DMS79 (cell line): ENCODE measurements around the gene GPX2.
"Not testable (repeated sequence)": the region's sequence is repeated elsewhere in the genome, so short reads cannot be mapped to it uniquely, and the experiment has no call there.

Experiments
- DNase-seq: peaks from one replicate; lab custom pipeline; 2025; lab: John Stamatoyannopoulos, UW

GPX2 gene

DNA sequence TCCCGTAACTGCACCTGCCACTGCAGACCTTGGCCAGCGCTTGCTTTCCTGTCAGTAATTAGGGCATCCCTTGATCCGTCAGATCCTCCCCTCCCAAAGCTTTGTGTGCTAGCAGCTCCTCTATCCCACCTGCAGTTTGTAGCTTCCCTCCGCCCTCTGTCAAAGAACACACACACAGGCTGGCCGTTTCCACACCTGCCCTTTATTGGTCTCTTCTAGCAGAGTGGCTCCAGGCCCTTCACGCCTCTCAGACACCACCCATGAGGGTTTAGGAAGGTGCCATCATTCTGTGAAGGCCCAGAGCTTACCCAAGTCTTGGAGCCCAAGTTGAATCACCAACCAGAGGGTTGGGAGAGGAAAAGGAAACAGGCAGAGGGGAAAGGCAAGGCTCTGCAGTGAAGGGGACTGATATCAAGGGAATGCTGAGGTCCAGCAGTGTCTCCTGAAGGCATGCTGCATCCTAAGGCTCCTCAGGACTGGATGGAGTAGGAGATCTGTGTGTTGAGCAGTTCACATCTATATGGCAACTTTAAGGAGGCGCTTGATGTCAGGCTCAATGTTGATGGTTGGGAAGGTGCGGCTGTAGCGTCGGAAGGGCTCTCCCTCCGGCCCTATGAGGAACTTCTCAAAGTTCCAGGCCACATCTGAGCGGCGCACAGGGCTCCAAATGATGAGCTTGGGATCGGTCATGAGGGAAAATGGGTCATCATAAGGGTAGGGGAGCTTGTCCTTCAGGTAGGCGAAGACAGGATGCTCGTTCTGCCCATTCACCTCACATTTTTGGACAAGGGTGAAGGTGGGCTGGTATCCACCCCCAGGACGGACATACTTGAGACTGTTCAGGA lies 3.4 kb downstream of the GPX2 start:
- DNase-seq, result no peak

GRCh38 chr14:64937821-64938193 lies 4.7 kb downstream of the GPX2 start:
- no peak for DNase-seq

DNA sequence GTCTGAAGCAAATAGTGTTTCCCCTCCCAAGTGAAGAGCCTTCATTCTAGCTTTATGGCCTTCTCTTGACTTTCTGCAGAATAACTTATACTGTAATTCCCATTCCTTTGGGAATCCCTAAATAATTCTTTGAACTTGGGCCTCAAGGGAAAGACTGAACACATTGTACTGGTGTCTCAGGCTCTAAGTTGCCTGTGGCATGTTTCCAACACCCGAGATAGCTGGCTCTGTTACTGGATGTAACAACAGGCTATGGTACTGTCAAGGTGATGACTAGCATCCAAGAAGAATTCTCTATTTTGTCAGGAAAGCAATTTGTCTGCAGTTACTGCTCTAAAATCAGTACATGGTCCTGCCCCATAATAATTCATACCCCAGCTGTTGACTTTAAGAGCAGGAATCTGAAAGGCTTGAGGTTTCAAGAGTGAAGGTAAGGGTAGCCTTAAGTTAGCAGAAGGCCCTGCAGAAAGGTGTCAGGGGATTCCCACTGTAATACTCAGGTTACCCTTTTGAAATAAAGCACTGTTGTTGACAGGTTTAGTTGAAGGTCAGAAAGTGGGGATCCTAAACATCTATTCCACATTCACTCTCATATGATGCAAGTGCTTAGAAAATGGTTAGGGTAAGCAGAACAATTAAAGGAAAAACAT lies 5.2 kb downstream of the GPX2 start:
- no peak for DNase-seq

- no peak for DNase-seq
These were observed 7.0 kb downstream of the GPX2 start for GRCh38 chr14:64935508-64935907.

- no peak for DNase-seq
These were observed 8.1 kb downstream of the GPX2 start for GRCh38 chr14:64934338-64934929.

DNA sequence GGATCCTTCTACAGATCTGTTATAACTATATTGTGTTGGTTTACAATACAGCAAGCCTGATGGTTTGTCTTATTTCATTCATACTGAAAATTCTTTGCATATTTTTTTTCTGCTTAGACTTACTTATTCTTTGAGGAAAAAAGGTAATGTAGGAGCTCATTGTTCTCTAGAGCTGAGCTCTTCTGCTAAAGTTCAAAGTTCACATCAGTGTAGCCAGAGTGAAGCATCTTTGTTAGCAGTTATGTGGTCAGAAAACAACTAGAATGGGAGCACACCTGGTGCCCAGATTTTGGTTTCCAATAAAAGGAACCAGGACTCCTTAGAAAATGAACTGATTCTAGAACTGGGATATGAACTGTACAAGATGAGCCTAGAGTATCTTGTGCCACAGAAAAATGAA lies 10.3 kb downstream of the GPX2 start:
- no peak for DNase-seq

DNA sequence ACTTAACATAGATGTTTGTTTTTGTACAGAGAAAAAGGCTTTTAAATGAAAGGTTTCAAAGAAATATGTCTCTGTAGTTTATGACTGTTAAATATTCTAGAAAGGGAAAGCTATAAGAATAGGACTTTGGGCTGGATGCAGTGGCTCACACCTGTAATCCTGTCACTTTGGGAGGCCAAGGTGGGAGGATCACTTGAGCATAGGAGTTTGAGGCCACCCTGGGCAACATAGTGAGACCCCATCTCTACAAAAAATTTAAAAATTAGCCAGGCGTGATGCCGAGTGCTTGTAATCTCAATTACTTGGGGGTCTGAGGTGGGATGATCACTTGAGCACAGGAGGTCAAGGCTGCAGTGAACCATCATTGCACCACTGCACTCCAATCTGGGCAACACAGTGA lies 11.4 kb downstream of the GPX2 start:
- DNase-seq, result no peak

GRCh38 chr14:64930085-64930843 lies 12.3 kb downstream of the GPX2 start:
- no peak for DNase-seq

- DNase-seq, result no peak
These were observed 13.6 kb downstream of the GPX2 start for GRCh38 chr14:64929014-64929359.

GRCh38 chr14:64928239-64929013 lies 14.1 kb downstream of the GPX2 start:
- DNase-seq, result no peak

- DNase-seq, result no peak
These were observed 15.5 kb downstream of the GPX2 start for GRCh38 chr14:64927031-64927430.

- no peak for DNase-seq
These were observed 16.0 kb downstream of the GPX2 start for GRCh38 chr14:64926398-64926995.

GRCh38 chr14:64923015-64923414 lies 19.5 kb downstream of the GPX2 start:
- DNase-seq, result no peak

DNA sequence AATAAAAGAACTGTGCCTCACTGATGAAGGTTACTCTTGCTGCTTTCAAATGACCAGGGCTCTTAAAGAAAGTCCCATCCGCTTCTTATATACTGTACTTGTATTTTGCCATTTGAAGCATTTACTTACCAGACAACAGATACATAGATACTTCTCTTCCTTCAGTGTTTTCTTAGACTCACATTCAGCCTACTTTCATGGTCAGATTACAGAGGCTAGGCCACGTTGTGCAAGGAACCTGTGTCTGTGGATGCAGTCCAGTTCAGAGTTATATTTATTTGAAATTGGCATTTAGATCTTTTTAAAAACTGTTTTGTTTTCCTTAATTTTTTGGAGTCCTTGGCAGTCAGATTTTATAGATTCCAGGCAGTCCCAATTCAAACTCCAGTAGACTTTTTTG lies 22.1 kb downstream of the GPX2 start:
- DNase-seq, result no peak

DNA sequence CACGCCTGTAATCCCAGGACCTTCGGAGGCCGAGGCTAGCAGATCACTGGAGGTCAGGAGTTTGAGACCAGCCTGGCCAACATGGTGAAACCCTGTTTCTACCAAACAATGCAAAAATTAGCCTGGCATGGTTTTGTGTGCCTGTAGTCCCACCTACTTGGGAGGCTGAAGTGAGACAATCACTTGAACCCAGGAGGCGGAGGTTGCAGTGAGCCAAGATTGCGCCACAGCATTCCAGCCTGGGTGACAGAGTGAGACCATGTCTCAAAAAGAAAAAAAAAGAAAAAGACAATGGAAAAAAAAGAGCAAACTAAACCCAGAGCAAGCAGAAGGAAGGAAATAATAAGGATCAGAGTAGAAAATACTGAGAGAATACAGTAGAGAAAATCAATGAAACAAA lies 22.9 kb downstream of the GPX2 start:
- no peak for DNase-seq

DNA sequence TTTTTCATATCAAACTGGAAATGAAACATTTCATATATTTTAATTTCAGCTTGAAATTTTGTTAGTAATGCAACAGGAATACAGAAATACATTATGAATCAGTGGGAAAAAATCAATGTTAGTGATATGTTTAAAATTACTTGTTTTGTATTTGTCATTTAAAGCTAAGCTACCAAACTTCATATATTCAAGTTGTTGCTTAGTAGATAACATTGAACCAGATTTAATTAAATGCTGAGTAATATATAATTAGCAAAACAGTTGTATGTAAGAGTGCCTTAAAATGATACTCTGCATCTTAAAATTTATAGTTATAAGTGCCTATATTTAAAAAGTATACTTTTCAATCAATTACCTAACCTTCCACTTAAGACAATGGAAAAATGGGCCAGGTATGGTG lies 23.3 kb downstream of the GPX2 start:
- no peak for DNase-seq

DNA sequence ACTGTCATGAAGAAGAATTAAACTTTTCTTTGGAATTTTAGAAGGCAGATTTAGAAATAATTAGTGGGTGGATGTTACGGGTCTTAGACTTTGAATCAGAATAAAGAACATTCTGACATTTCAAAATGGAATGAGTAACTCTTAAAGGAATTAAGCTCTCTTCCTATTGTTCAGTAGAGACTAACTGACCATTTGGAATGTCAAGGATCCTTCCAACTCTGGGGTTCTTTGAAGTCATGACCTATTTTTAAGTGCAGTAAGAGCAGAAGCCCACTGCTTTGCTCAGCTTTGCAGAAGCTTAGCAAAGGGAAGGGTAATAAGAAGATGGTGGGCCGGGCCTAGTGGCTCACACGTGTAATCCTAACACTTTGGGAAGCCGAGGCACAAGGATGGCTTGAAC lies 24.3 kb downstream of the GPX2 start:
- DNase-seq, result no peak

DNA sequence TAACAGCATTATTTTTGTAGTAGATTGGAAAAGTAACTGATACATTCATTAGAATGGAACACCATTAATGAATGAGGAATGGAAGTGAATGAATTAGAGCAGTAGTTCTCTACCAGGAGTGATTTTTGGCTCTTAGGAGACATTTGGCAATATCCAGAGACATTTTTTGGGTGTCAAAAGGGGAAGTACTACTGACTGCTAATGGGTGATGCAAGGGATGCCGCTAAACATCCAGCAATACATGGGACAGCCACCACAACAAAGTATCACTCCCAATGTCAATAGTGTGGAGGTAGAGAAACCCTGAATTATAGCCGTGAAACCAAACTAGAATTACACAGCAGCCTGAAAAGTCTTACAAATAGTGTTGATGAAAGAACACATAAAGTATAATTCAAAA lies 26.7 kb downstream of the GPX2 start:
- no peak for DNase-seq

GRCh38 chr14:64915029-64915424 lies 27.5 kb downstream of the GPX2 start:
- DNase-seq, result no peak

GRCh38 chr14:64914237-64915028 lies 28.1 kb downstream of the GPX2 start, which contains the start of gene CHURC1:
Gene CHURC1 (plus strand): TSS chr14:64914455. CDS start chr14:64914496, 41 bp downstream.
- peak; percentile 100 for DNase-seq

- DNase-seq, result not testable (repeated sequence)
These were observed 29.1 kb downstream of the GPX2 start for GRCh38 chr14:64913477-64913876.
